ENCODE data around the gene COG5.

DNA sequence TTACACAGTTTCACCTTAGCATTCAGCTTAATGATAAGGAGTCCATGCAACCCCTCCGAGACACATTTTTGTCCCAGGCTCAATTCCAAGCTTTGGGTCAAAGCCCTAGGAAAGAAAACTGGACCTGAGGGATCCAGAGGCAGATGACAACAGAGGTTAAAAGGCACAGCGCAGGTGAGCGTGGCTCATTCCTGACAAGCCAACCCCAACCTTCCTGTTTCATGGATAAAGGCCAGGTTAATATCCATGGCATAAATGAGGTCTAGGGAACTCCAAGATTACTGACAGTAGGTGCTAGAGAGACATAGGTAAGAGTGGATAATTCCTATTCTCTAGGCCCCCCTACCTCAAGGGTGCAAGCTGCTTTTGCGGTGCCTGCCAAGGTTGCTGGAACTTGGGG, 180.5 kb downstream of the COG5 start:
- TF ChIP-seq TBL1XR1 (IDR thresholded peaks at IDR 0.05; ENCODE audit: low read depth, low read length) (no peak), EP300 (IDR thresholded peaks at IDR 0.05; ENCODE audit: borderline replicate concordance in 1 of 2, control insufficient read depth in 1 of 2, low read depth in 2 of 2, low read length in 2 of 2) (no peak), BHLHE40 (IDR thresholded peaks at IDR 0.05; ENCODE audit: borderline replicate concordance in 1 of 2, low read depth in 2 of 2, low read length in 1 of 2) (no peak), EZH2 (IDR thresholded peaks at IDR 0.05; ENCODE audit: borderline replicate concordance, control insufficient read depth, low read depth, low read length) (no peak), HDAC2 (IDR thresholded peaks at IDR 0.05) (no peak)
